ENCODE measurements around the gene FRYL.
"Not testable (repeated sequence)": the region's sequence is repeated elsewhere in the genome, so short reads cannot be mapped to it uniquely, and the experiment has no call there.

FRYL gene

GRCh38 chr4:48694824-48695223 is 85.3 kb downstream of the FRYL start:
- no peak for DNase-seq (ENCODE audit: low spot score)

- DNase-seq (ENCODE audit: low spot score) = no peak
Observed at GRCh38 chr4:48693856-48694574, 86.1 kb downstream of the FRYL start.

GRCh38 chr4:48692897-48693296 is 87.2 kb downstream of the FRYL start:
- no peak for DNase-seq (ENCODE audit: low spot score)

GRCh38 chr4:48692044-48692443 is 88.0 kb downstream of the FRYL start:
- DNase-seq (ENCODE audit: low spot score) = no peak

GRCh38 chr4:48688953-48689352 is 91.1 kb downstream of the FRYL start:
- DNase-seq (ENCODE audit: low spot score) = no peak

DNA sequence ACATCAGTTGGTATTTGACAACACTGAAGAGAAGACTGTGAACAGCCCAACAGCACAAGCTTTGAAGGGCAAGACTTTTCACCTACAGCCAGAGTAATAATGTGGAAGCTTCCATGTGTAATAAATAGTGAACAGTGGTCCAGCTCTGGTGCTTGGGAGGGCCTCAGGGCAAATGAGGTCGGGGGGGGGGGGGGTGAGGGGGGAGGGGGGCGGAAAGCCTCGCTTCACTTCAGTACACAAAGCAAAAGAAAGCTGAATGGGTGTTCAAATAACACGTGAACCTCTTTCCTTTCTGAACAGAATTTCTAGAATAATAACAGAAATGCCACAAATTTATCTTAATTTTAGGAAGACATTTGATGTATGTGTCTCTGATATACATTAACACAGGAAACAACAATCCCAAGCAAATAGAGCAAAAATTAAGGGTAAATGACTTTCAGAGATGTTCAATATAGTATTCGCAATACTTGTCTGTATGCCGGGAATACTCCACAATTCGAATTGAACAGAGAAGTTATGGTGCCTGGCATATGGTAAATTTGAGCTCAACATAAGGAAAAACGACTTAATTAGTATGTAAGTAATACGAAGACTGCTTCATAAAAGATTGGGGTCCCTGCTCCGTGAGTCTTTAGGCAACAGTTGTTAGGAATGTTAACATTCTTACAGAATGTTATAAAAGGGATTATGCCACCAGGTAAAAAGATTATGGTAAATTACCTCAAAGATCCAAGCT is 92.6 kb downstream of the FRYL start:
- DNase-seq (ENCODE audit: low spot score) = no peak

DNA sequence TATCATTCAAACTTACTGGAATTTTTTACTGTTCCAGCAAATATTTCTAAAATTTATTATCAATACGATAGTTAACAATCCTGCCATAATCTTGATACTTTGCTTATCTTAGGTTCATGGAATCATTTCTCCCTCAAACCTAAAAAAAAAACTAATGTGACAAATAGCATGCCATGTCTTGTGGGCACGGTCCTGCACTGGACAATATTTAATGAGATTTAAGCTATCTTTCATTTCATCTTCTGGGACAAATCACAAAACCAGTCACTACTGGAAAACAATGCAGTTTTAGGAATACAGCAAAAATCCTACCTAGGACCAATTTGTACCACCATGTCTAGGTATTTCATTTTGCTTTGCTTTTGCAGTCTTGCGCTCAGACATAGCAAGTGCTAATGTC is 93.7 kb downstream of the FRYL start:
- no peak for DNase-seq (ENCODE audit: low spot score)

DNA sequence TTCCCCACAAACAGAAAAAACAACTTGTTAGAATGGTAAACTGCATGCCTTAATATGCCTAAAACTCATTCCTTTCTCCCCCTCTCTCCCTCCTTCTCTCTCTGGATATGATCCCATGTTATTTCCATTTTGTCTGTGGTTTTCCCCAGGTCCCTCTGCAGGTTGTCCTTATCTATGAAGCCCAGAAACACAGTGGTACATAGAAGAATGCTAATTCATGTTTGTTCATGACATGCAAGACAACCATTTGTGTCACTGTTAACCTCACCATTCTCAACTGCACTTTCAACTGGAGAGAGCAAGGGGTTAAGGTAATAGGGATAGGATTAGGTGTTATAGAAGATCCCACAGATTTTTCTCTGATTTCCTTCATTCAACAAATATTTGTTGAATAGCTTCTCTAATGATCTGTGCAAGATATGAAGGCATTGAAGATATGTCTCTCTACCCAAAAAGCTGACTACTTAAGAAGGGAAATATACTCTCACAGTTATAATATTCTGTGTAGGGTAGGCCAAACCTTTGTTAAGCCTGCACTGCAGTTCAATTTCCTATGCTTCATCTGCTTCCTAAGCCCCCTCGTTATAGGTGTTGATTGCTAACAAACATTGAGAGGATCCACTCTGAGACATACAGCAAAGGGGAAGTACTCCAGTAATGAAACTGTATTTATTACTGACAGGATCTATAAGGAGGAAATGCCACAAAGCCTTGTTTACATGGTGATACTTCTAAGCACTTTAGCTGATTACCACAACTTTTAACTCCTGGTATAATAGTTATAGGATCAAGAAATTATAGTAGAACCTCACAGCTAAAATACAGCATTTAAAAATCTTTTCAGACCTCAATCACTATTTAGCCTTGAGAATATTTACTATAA is 96.1 kb downstream of the FRYL start:
- DNase-seq (ENCODE audit: low spot score) = peak; percentile 67

GRCh38 chr4:48682870-48683269 is 97.2 kb downstream of the FRYL start:
- not testable (repeated sequence) for DNase-seq (ENCODE audit: low spot score)

GRCh38 chr4:48681856-48682255 is 98.2 kb downstream of the FRYL start:
- peak; percentile 76 for DNase-seq (ENCODE audit: low spot score)

DNA sequence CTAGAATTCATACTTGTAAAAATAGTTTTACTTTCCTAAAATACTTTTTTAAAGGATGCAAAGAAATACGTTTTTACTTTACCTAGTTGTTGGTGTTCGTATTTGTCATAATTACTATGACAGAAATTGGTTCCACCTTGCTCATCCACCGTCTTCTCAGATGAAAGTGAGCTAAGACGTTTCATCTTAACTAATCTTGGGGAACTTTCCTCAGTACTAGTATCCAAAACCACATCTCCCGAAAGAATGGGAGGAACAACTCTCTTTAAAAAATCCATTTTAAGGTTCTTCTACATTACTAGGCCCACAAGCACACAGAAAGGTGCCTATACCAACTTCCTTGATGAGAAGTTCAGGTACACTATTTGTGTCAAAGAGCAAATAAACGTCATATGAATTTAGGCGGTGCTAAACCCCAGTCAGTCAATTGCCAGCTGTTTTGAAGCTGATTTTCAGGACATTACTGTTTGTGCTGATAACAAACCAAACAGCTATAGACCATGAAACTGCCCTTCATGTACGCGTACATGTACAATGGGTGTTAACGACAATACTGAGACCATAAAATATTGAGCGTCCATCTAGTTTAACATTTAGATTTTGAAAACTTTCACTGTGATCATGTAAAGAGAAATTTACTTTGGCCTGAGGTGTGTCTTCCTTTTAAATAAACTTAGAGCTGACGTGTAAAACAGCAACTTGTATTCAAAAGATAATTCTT is 99.1 kb downstream of the FRYL start:
- peak; percentile 82 for DNase-seq (ENCODE audit: low spot score)

DNA sequence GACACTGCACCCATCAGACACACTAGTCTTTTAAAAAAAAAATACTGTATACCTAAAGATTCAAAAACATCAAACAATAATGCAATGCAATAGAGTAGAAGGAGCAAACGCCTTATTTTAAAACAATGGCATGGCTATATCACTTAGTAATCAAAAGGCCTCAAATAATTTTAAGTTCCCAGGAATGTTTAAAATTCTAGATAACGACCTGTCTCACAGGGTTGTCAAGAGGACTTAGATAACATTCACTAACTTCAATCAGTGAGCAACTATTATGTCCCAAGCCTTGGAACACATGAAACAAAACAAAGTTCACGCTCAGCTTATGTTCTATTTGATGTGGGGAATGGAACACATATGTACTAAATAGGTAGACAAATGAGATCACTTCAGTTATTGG is 106.5 kb downstream of the FRYL start:
- no peak for DNase-seq (ENCODE audit: low spot score)

DNA sequence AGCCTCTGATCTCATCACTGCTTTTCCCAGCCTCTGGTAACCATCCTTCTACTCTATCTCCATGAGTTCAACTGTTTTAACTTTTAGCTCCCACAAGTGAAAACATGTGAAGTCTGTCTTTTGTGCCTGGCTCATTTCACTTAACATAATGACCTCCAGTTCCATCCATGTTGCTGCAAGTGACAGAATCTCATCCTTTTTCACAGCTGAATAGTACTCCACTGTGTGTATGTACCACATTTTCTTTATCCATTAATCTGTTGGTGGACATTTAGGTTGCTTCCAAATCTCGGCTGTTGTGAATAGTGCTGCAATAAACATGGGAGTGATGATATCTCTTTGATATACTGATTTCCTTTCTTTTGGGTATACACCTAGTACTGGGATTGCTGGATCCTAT is 109.5 kb downstream of the FRYL start:
- DNase-seq (ENCODE audit: low spot score) = no peak

GRCh38 chr4:48669086-48669485 is 111.0 kb downstream of the FRYL start:
- DNase-seq (ENCODE audit: low spot score) = no peak

DNA sequence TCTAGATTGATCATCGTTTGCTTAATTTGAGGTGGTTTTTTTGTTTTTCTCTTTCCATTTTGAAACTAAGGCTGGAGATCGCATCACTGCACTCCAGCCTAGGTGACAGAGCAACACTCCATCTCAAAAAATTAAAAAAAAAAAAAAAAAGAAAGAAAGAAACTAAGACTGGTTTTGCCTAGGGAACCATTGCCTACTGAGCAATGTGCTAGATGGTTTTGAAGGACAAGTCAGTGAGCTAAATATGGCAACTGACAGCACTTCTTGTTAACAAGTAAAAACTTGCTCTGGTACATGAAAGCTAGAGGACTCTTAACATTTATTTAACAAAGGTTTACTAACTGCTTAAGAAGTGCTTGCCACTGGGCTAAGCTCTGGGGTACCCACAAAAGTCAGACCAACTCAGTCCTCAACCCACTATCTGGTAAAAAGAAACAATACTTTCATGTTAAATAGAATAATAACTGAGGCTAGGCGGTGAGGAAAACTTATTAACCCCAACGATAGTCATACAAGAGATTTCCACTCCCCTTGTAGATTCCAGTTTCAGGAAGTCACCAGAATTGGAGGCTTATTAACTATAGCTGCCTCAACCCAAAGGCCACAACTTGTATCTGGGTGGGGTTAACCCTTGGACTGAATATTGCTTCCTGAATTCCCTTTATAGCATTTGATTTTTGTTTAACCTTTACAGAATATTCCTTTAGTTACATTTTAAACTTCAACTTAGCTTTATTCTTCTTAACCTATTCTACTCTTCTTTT is 111.6 kb downstream of the FRYL start:
- DNase-seq (ENCODE audit: low spot score) = no peak

DNA sequence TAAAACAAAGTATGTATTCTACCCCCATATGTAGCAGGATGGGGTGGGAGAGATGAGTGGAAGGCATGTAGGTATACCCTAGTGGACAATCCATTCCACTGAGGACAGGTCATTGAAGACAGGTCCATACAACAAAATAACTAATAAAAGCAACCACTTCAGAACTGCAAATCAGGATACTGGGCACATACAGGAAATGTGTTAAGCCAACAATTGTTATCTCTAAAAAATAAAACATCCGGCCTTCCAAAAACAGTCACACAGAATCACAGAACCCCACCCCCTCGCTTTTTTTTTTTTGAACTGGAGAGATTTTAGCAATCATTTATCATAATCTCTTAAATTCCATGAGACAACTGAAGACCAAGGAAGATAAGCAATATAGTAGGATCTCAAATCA is 112.9 kb downstream of the FRYL start:
- no peak for DNase-seq (ENCODE audit: low spot score)

- DNase-seq (ENCODE audit: low spot score) = no peak
Observed at GRCh38 chr4:48665555-48666186, 114.4 kb downstream of the FRYL start.

DNA sequence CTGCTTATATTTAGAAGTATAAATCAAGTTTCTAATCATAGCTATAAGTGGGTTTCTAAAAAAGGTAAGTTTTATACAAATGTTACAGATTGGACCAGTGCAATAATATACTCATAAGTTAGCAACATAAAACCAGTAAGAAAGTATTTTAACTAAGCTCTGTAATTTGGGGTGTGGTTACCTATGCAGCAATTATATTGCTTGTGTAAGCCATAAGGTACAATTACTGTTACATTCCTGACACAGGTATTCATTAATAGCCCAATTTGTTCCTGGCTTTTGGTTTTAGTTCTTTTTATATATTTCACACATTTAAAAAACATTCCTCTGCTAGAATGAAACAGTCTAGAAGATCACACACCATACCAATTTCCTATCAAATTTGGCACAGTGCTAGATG is 115.1 kb downstream of the FRYL start:
- no peak for DNase-seq (ENCODE audit: low spot score)

- DNase-seq (ENCODE audit: low spot score) = no peak
Observed at GRCh38 chr4:48661391-48661790, 118.7 kb downstream of the FRYL start.

DNA sequence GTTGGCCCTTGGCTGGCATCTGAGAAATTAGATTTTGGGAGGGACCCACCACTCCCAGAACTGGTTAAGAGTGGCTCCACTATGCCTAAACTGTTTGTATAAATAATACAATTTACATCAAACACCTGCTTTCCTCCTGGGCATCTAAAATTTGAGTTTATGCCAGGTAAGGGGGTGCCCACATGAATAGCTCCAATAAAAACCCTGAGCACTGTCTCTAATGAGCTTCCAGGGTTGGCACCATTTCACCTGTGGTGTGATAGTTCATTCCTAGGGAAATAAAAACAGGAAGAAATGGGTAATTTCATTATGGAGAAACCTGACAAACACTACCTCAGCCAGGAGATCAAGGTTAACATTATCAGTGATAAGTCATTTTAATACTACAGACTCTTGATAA is 119.7 kb downstream of the FRYL start:
- DNase-seq (ENCODE audit: low spot score) = no peak

All from hematopoietic multipotent progenitor cell treated with erythropoietin and hydrocortisone succinate and interleukin-3 and kit ligand, for 17 days (in vitro differentiated cells).